ENCODE measurements around the gene BCAS3. TPM values are rescaled to one million over a fixed set of nuclear protein-coding genes. Genes with fewer than 3 reads are reported as not detected.

The BCAS3 gene
- total RNA-seq, 2 experiments from 2014 or later: 20.1 to 31.8 TPM

GRCh38 chr17:61134551-61135235 is 457.0 kb downstream of the BCAS3 start:
- no peaks in the 10 kb centered on the region for H3K9me3 Mint-ChIP-seq
- no peaks in the 10 kb centered on the region for H3K36me3 Mint-ChIP-seq (ENCODE audit: low read depth)
- H3K4me1 ChIP-seq (ENCODE audit: insufficient read depth, low read length): peaks cover 8% of the 10 kb centered on the region
- H3K9me3 ChIP-seq (ENCODE audit: control insufficient read depth in 1 of 2, insufficient read depth in 1 of 2, low read length in 2 of 2): no peaks in the 10 kb centered on the region
- H3K36me3 ChIP-seq (ENCODE audit: insufficient read depth, low read length): no peaks in the 10 kb centered on the region
- H3K27me3 ChIP-seq (ENCODE audit: control insufficient read depth in 1 of 2, insufficient read depth in 2 of 2, low read length in 2 of 2): no peaks in the 10 kb centered on the region
- ATAC-seq (ENCODE audit: poor library complexity): no peak
- TF ChIP-seq CTCF (IDR thresholded peaks at IDR 0.05): no peak
- no peak overlapping the region for H3K4me3 ChIP-seq (ENCODE audit: low read length)
- H3K27ac ChIP-seq (ENCODE audit: low read depth in 1 of 2, low read length in 2 of 2): no peak overlapping the region
- no peak overlapping the region for H3K4me3 Mint-ChIP-seq
- H3K27ac Mint-ChIP-seq: no peak overlapping the region
- CTCF ChIA-PET: no interaction called here
- peaks cover 33% of the 10 kb centered on the region for H3K4me1 Mint-ChIP-seq (ENCODE audit: low read depth)
- H3K27me3 Mint-ChIP-seq: no peaks in the 10 kb centered on the region
- no peak for DNase-seq
- POLR2A ChIA-PET: no interaction called here
- intact Hi-C loops (cut with DNase I, micrococcal nuclease): loop anchor here in 1 of 2 experiments (5.0 to 10.0 kb wide), 2 partner anchors 88 to 270 kb away; no protein-coding TSS in a partner anchor

- no peak for TF ChIP-seq CTCF (IDR thresholded peaks at IDR 0.05)
- Histone ChIP-seq H3K36me3 (ENCODE audit: insufficient read depth, low read length) (no peaks in the 10 kb centered on the region), H3K4me1 (ENCODE audit: insufficient read depth, low read length) (peaks cover 13% of the 10 kb centered on the region), H3K9me3 (ENCODE audit: control insufficient read depth in 1 of 2, insufficient read depth in 1 of 2, low read length in 2 of 2) (no peaks in the 10 kb centered on the region), H3K4me3 (ENCODE audit: low read length) (no peak overlapping the region), H3K27ac (ENCODE audit: low read depth in 1 of 2, low read length in 2 of 2) (no peak overlapping the region), H3K27me3 (ENCODE audit: control insufficient read depth in 1 of 2, insufficient read depth in 2 of 2, low read length in 2 of 2) (no peaks in the 10 kb centered on the region)
- intact Hi-C loops (cut with DNase I, micrococcal nuclease): loop anchor here in 1 of 2 experiments (5.0 to 10.0 kb wide), 2 partner anchors 87 to 269 kb away; no protein-coding TSS in a partner anchor
- H3K36me3 Mint-ChIP-seq (ENCODE audit: low read depth): no peaks in the 10 kb centered on the region
- no peak for ATAC-seq (ENCODE audit: poor library complexity)
- ChIA-PET POLR2A (interaction anchor here (0.7 kb wide), 1 partner anchor 87 kb away, joined by 3 read pairs; no protein-coding TSS in a partner anchor), CTCF (no interaction called here)
- H3K4me3 Mint-ChIP-seq: no peak overlapping the region
- H3K4me1 Mint-ChIP-seq (ENCODE audit: low read depth): peaks cover 42% of the 10 kb centered on the region
- H3K9me3 Mint-ChIP-seq: no peaks in the 10 kb centered on the region
- H3K27me3 Mint-ChIP-seq: no peaks in the 10 kb centered on the region
- DNase-seq: no peak
- no peak overlapping the region for H3K27ac Mint-ChIP-seq
Measured at GRCh38 chr17:61135782-61136181, 458.1 kb downstream of the BCAS3 start.

GRCh38 chr17:61136296-61136695 is 458.6 kb downstream of the BCAS3 start:
- Histone ChIP-seq H3K27me3 (ENCODE audit: control insufficient read depth in 1 of 2, insufficient read depth in 2 of 2, low read length in 2 of 2) (no peaks in the 10 kb centered on the region), H3K4me3 (ENCODE audit: low read length) (no peak overlapping the region), H3K27ac (ENCODE audit: low read depth in 1 of 2, low read length in 2 of 2) (no peak overlapping the region), H3K36me3 (ENCODE audit: insufficient read depth, low read length) (no peaks in the 10 kb centered on the region), H3K9me3 (ENCODE audit: control insufficient read depth in 1 of 2, insufficient read depth in 1 of 2, low read length in 2 of 2) (no peaks in the 10 kb centered on the region), H3K4me1 (ENCODE audit: insufficient read depth, low read length) (peaks cover 13% of the 10 kb centered on the region)
- no peak overlapping the region for H3K4me3 Mint-ChIP-seq
- CTCF ChIA-PET: no interaction called here
- peaks cover 45% of the 10 kb centered on the region for H3K4me1 Mint-ChIP-seq (ENCODE audit: low read depth)
- DNase-seq (no peak), ATAC-seq (ENCODE audit: poor library complexity) (no peak)
- POLR2A ChIA-PET: no interaction called here
- no peak overlapping the region for H3K27ac Mint-ChIP-seq
- intact Hi-C loops (cut with DNase I, micrococcal nuclease): loop anchor here in 1 of 2 experiments (5.0 to 10.0 kb wide), 2 partner anchors 86 to 269 kb away; no protein-coding TSS in a partner anchor
- no peaks in the 10 kb centered on the region for H3K9me3 Mint-ChIP-seq
- H3K36me3 Mint-ChIP-seq (ENCODE audit: low read depth): no peaks in the 10 kb centered on the region
- no peaks in the 10 kb centered on the region for H3K27me3 Mint-ChIP-seq
- no peak for TF ChIP-seq CTCF (IDR thresholded peaks at IDR 0.05)
